ENCODE measurements around the gene OTUD6A. TPM values are rescaled to one million over a fixed set of nuclear protein-coding genes. Genes with fewer than 3 reads are reported as not detected.

OTUD6A gene
- total RNA-seq, 1 donor from 2014 or later = not detected

- Mint-ChIP-seq H3K9me3 (no peaks in the 10 kb centered on the region), H3K4me3 (no peak overlapping the region), H3K4me1 (no peaks in the 10 kb centered on the region), H3K36me3 (ENCODE audit: low read depth) (no peaks in the 10 kb centered on the region), H3K27me3 (no peaks in the 10 kb centered on the region), H3K27ac (no peak overlapping the region)
- DNase-seq = no peak
- intact Hi-C loops (cut with micrococcal nuclease) = no loop called here
Measured at GRCh38 chrX:70038515-70038914, 23.7 kb upstream of the OTUD6A start.

DNA sequence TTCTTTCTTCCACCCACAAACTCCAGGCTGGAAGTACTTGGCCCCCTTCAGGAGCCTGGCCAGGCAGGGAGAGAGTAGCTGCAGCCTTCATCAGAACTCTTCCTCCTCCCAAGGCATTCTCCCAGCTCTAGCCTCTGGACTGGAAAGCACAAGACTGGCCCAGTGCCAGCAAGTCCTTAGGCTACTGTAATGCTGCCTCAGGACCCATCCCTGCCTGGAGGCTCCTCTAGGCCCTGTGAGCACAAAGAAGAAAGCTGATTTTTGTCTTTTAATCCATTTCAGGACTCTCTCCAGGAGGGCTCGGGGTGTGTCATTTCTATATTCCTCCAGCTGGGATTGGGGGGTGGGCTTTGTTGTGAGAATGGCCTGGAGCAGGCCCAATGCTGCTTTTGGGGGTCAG is 23.3 kb upstream of the OTUD6A start:
- intact Hi-C loops (cut with micrococcal nuclease) = no loop called here
- no peak overlapping the region for H3K4me3 Mint-ChIP-seq
- DNase-seq = no peak
- H3K27me3 Mint-ChIP-seq = no peaks in the 10 kb centered on the region
- no peaks in the 10 kb centered on the region for H3K36me3 Mint-ChIP-seq (ENCODE audit: low read depth)
- no peaks in the 10 kb centered on the region for H3K4me1 Mint-ChIP-seq
- no peak overlapping the region for H3K27ac Mint-ChIP-seq
- no peaks in the 10 kb centered on the region for H3K9me3 Mint-ChIP-seq

DNA sequence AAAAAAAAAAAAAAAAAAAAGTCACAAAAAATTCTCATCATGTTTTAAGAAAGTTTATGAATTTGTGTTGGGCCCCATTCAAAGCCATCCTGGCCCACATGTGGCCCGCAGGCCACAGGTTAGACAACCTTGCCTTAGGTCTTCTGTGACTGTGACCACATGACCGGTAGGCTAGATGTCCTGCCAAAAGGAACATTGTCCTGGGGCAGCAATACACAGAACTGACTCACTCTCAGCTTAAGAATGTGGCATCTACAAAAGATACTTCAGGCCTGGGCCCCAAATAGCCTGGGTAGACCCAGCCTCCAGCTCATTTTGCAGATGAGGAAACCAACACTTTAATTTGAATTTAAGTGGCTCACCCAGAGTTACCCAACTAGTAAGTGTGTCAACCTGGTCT is 22.5 kb upstream of the OTUD6A start:
- Mint-ChIP-seq H3K9me3 (no peaks in the 10 kb centered on the region), H3K27ac (no peak overlapping the region), H3K4me1 (no peaks in the 10 kb centered on the region), H3K36me3 (ENCODE audit: low read depth) (no peaks in the 10 kb centered on the region), H3K4me3 (no peak overlapping the region), H3K27me3 (no peaks in the 10 kb centered on the region)
- intact Hi-C loops (cut with micrococcal nuclease) = no loop called here
- DNase-seq = no peak

DNA sequence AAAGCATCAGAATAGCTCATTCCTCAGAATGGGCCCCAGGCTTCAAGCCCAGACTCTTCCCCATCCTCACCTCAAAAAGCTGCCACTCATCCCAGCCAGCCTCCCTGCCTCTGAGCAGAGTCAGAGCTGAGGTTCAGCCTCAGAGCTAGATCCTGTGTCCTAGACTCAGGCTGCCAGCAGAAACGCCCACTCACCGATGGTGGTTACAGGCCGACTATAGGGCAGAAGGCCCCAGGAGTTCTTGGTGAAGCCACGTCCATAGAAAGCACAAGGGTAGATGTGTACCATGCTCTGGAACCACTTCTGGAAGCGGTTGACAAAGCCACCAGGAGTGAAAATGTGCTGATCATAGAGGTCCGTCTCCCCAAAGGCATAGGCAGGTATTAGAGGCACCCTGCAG is 20.3 kb upstream of the OTUD6A start:
- no peaks in the 10 kb centered on the region for H3K27me3 Mint-ChIP-seq

GRCh38 chrX:70042399-70043371 is 19.6 kb upstream of the OTUD6A start:
- intact Hi-C loops (cut with micrococcal nuclease) = no loop called here
- no peaks in the 10 kb centered on the region for H3K9me3 Mint-ChIP-seq
- no peaks in the 10 kb centered on the region for H3K4me1 Mint-ChIP-seq
- H3K36me3 Mint-ChIP-seq (ENCODE audit: low read depth) = no peaks in the 10 kb centered on the region
- DNase-seq = no peak
- no peak overlapping the region for H3K4me3 Mint-ChIP-seq
- no peak overlapping the region for H3K27ac Mint-ChIP-seq
- H3K27me3 Mint-ChIP-seq = no peaks in the 10 kb centered on the region

More for the DNA sequence above, 20.3 kb upstream of the OTUD6A start:
- no peak for DNase-seq
- Mint-ChIP-seq H3K36me3 (ENCODE audit: low read depth) (no peaks in the 10 kb centered on the region), H3K9me3 (no peaks in the 10 kb centered on the region), H3K4me1 (no peaks in the 10 kb centered on the region), H3K4me3 (no peak overlapping the region), H3K27ac (no peak overlapping the region)
- intact Hi-C loops (cut with micrococcal nuclease) = no loop called here

DNA sequence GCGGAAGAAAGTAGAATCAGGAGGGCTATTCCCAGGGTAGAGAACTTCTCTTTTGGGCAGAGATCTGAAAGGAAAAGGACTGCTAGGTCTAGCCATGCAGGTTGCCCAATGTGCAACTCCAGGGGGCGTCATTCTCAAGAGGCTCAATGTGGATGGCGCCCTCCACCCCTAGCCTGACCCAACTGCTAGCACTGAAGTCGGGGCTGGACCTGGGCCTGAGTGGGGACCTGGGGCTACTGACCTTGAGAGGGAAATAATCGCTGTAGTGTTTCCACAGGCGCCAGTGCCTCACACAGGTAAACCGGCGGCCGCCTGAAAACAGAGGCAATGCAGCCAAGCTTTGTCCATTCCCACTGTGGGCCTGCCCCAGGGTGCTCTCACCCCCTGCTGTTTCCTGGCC is 18.6 kb upstream of the OTUD6A start:
- Mint-ChIP-seq H3K4me1 (no peaks in the 10 kb centered on the region), H3K27ac (no peak overlapping the region), H3K36me3 (ENCODE audit: low read depth) (no peaks in the 10 kb centered on the region), H3K4me3 (no peak overlapping the region), H3K9me3 (no peaks in the 10 kb centered on the region), H3K27me3 (no peaks in the 10 kb centered on the region)
- no peak for DNase-seq
- intact Hi-C loops (cut with micrococcal nuclease) = no loop called here

- Mint-ChIP-seq H3K4me1 (no peaks in the 10 kb centered on the region), H3K9me3 (no peaks in the 10 kb centered on the region)
- intact Hi-C loops (cut with micrococcal nuclease) = no loop called here
Measured at GRCh38 chrX:70044541-70045245, 17.6 kb upstream of the OTUD6A start.

GRCh38 chrX:70046978-70047377 is 15.3 kb upstream of the OTUD6A start:
- Mint-ChIP-seq H3K27me3 (no peaks in the 10 kb centered on the region), H3K4me1 (no peaks in the 10 kb centered on the region), H3K36me3 (ENCODE audit: low read depth) (no peaks in the 10 kb centered on the region), H3K9me3 (no peaks in the 10 kb centered on the region), H3K27ac (no peak overlapping the region), H3K4me3 (no peak overlapping the region)
- intact Hi-C loops (cut with micrococcal nuclease) = no loop called here
- DNase-seq = no peak

More at GRCh38 chrX:70044541-70045245, 17.6 kb upstream of the OTUD6A start:
- Mint-ChIP-seq H3K36me3 (ENCODE audit: low read depth) (no peaks in the 10 kb centered on the region), H3K27ac (no peak overlapping the region), H3K4me3 (no peak overlapping the region), H3K27me3 (no peaks in the 10 kb centered on the region)
- DNase-seq = no peak

GRCh38 chrX:70049406-70049805 is 12.9 kb upstream of the OTUD6A start:
- no peak overlapping the region for H3K27ac Mint-ChIP-seq
- H3K9me3 Mint-ChIP-seq = no peaks in the 10 kb centered on the region
- intact Hi-C loops (cut with micrococcal nuclease) = no loop called here
- no peaks in the 10 kb centered on the region for H3K27me3 Mint-ChIP-seq
- no peak overlapping the region for H3K4me3 Mint-ChIP-seq
- H3K4me1 Mint-ChIP-seq = no peaks in the 10 kb centered on the region
- no peak for DNase-seq
- H3K36me3 Mint-ChIP-seq (ENCODE audit: low read depth) = no peaks in the 10 kb centered on the region

GRCh38 chrX:70049925-70050324 is 12.3 kb upstream of the OTUD6A start, which contains the start of gene AWAT2:
Gene AWAT2, minus strand, starts transcription at chrX:70049938. Its CDS starts 6 bp downstream, at chrX:70049932.
- H3K36me3 Mint-ChIP-seq (ENCODE audit: low read depth) = no peaks in the 10 kb centered on the region
- H3K9me3 Mint-ChIP-seq = no peaks in the 10 kb centered on the region
- no peak within 1 kb of the TSS for H3K27ac Mint-ChIP-seq
- intact Hi-C loops (cut with micrococcal nuclease) = no loop called here
- H3K4me3 Mint-ChIP-seq = no peak within 1 kb of the TSS
- no peaks in the 10 kb centered on the region for H3K27me3 Mint-ChIP-seq
- no peaks in the 10 kb centered on the region for H3K4me1 Mint-ChIP-seq
- no peak for DNase-seq

- Mint-ChIP-seq H3K36me3 (ENCODE audit: low read depth) (no peaks in the 10 kb centered on the region), H3K4me1 (no peaks in the 10 kb centered on the region), H3K9me3 (no peaks in the 10 kb centered on the region), H3K4me3 (no peak overlapping the region), H3K27me3 (no peaks in the 10 kb centered on the region), H3K27ac (no peak overlapping the region)
- no peak for DNase-seq
- intact Hi-C loops (cut with micrococcal nuclease) = no loop called here
Measured at GRCh38 chrX:70052895-70053615, 9.2 kb upstream of the OTUD6A start.

DNA sequence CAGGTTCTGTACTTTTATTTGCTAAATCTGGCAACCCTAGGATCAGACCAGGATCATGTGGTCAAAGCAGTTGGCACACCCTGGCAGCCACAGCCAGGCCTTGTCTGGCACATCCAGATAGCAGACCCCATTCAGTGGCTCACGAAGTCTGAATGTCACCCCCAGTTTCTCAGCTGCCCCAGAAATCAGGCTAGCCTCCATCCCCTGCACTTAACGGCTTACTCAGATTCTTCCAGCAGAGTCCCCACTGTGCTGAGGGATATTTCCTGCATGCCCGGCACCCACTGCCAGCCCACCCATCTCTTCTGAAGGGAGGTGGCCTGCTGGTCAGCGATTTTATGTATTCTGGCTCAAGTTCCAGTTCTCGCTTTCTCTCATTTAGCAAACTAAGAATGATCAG is 7.9 kb upstream of the OTUD6A start:
- Mint-ChIP-seq H3K4me1 (no peaks in the 10 kb centered on the region), H3K27ac (no peak overlapping the region), H3K9me3 (no peaks in the 10 kb centered on the region), H3K27me3 (no peaks in the 10 kb centered on the region), H3K36me3 (ENCODE audit: low read depth) (no peaks in the 10 kb centered on the region), H3K4me3 (no peak overlapping the region)
- intact Hi-C loops (cut with micrococcal nuclease) = no loop called here
- no peak for DNase-seq

DNA sequence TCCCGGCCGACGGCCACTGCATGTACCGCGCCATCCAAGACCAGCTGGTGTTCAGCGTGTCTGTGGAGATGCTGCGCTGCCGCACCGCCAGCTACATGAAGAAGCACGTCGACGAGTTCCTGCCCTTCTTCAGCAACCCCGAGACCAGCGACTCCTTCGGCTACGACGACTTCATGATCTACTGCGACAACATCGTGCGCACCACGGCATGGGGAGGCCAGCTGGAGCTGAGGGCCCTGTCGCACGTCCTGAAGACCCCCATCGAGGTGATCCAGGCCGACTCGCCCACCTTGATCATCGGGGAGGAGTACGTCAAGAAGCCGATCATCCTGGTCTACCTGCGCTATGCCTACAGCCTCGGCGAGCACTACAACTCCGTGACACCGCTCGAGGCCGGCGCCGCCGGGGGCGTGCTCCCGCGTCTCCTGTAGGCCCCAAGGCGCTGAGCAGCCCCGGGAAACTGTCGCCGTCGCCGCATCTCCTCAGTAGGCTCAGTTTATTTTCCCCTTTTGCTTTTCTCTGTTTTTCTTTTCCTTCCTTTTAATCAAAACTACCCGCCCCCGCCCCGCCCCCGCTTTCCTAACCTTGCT is 799 bp downstream of the OTUD6A start:
- Mint-ChIP-seq H3K27ac (no peak overlapping the region), H3K27me3 (no peaks in the 10 kb centered on the region), H3K9me3 (no peaks in the 10 kb centered on the region), H3K4me1 (no peaks in the 10 kb centered on the region), H3K36me3 (ENCODE audit: low read depth) (no peaks in the 10 kb centered on the region), H3K4me3 (no peak overlapping the region)
- intact Hi-C loops (cut with micrococcal nuclease) = no loop called here
- DNase-seq = no peak
